ENCODE measurements around the gene LMO7.

LMO7 gene

GRCh38 chr13:75761369-75761768 lies 125.2 kb downstream of the LMO7 start:
- peaks cover 26% of the 10 kb centered on the region for H3K36me3 ChIP-seq (ENCODE audit: insufficient read depth, low read length)
- H3K9ac ChIP-seq (ENCODE audit: insufficient read length): no peak overlapping the region
- DNase-seq (ENCODE audit: low read depth, low spot score): no peak
- H3K27ac ChIP-seq: no peak overlapping the region
- H3K4me3 ChIP-seq: no peak overlapping the region
- no peak for TF ChIP-seq POLR2AphosphoS5 (IDR thresholded peaks at IDR 0.05; ENCODE audit: borderline replicate concordance, low read depth, low read length)
- no peak for TF ChIP-seq FOXP2 (optimal IDR thresholded peaks at IDR 0.05; ENCODE audit: control extremely low read depth, extremely low read length, insufficient read depth)
- TF ChIP-seq EZH2 (IDR thresholded peaks at IDR 0.05): no peak
- H3K9me3 ChIP-seq (ENCODE audit: low read depth, low read length): no peaks in the 10 kb centered on the region

GRCh38 chr13:75762076-75762937 lies 126.2 kb downstream of the LMO7 start:
- H3K9ac ChIP-seq (ENCODE audit: insufficient read length): no peak overlapping the region
- H3K9me3 ChIP-seq (ENCODE audit: low read depth, low read length): no peaks in the 10 kb centered on the region
- no peak overlapping the region for H3K4me3 ChIP-seq
- H3K27ac ChIP-seq: no peak overlapping the region
- DNase-seq (ENCODE audit: low read depth, low spot score): no peak
- TF ChIP-seq POLR2AphosphoS5 (IDR thresholded peaks at IDR 0.05; ENCODE audit: borderline replicate concordance, low read depth, low read length) (no peak), FOXP2 (optimal IDR thresholded peaks at IDR 0.05; ENCODE audit: control extremely low read depth, extremely low read length, insufficient read depth) (no peak), EZH2 (IDR thresholded peaks at IDR 0.05) (no peak)
- H3K36me3 ChIP-seq (ENCODE audit: insufficient read depth, low read length): peaks cover 26% of the 10 kb centered on the region

- peaks cover 26% of the 10 kb centered on the region for H3K36me3 ChIP-seq (ENCODE audit: insufficient read depth, low read length)
- no peak for DNase-seq (ENCODE audit: low read depth, low spot score)
- no peak for TF ChIP-seq EZH2 (IDR thresholded peaks at IDR 0.05)
- TF ChIP-seq FOXP2 (optimal IDR thresholded peaks at IDR 0.05; ENCODE audit: control extremely low read depth, extremely low read length, insufficient read depth): no peak
- no peak overlapping the region for H3K27ac ChIP-seq
- H3K9ac ChIP-seq (ENCODE audit: insufficient read length): no peak overlapping the region
- H3K9me3 ChIP-seq (ENCODE audit: low read depth, low read length): no peaks in the 10 kb centered on the region
- H3K4me3 ChIP-seq: no peak overlapping the region
These were observed 126.8 kb downstream of the LMO7 start for GRCh38 chr13:75762955-75763354.

- H3K27ac ChIP-seq: no peak overlapping the region
These were observed 127.4 kb downstream of the LMO7 start for GRCh38 chr13:75763512-75763911.

GRCh38 chr13:75764251-75764925 lies 128.3 kb downstream of the LMO7 start:
- Histone ChIP-seq H3K9ac (ENCODE audit: insufficient read length) (no peak overlapping the region), H3K9me3 (ENCODE audit: low read depth, low read length) (no peaks in the 10 kb centered on the region), H3K36me3 (ENCODE audit: insufficient read depth, low read length) (peaks cover 26% of the 10 kb centered on the region), H3K4me3 (no peak overlapping the region), H3K27ac (no peak overlapping the region)
- no peak for DNase-seq (ENCODE audit: low read depth, low spot score)
- TF ChIP-seq EZH2 (IDR thresholded peaks at IDR 0.05) (no peak), POLR2AphosphoS5 (IDR thresholded peaks at IDR 0.05; ENCODE audit: borderline replicate concordance, low read depth, low read length) (no peak), FOXP2 (optimal IDR thresholded peaks at IDR 0.05; ENCODE audit: control extremely low read depth, extremely low read length, insufficient read depth) (no peak)

More at GRCh38 chr13:75763512-75763911, 127.4 kb downstream of the LMO7 start:
- no peak for DNase-seq (ENCODE audit: low read depth, low spot score)
- Histone ChIP-seq H3K4me3 (no peak overlapping the region), H3K9ac (ENCODE audit: insufficient read length) (no peak overlapping the region), H3K36me3 (ENCODE audit: insufficient read depth, low read length) (peaks cover 26% of the 10 kb centered on the region), H3K9me3 (ENCODE audit: low read depth, low read length) (no peaks in the 10 kb centered on the region)
- TF ChIP-seq POLR2AphosphoS5 (IDR thresholded peaks at IDR 0.05; ENCODE audit: borderline replicate concordance, low read depth, low read length) (no peak), EZH2 (IDR thresholded peaks at IDR 0.05) (no peak), FOXP2 (optimal IDR thresholded peaks at IDR 0.05; ENCODE audit: control extremely low read depth, extremely low read length, insufficient read depth) (no peak)

GRCh38 chr13:75764926-75765310 lies 128.8 kb downstream of the LMO7 start:
- H3K4me3 ChIP-seq: no peak overlapping the region

GRCh38 chr13:75766636-75767035 lies 130.5 kb downstream of the LMO7 start:
- TF ChIP-seq POLR2AphosphoS5 (IDR thresholded peaks at IDR 0.05; ENCODE audit: borderline replicate concordance, low read depth, low read length) (peak; percentile 60; the same call in 1 of the 2 replicates), FOXP2 (optimal IDR thresholded peaks at IDR 0.05; ENCODE audit: control extremely low read depth, extremely low read length, insufficient read depth) (no peak)
- Histone ChIP-seq H3K27ac (peak overlapping the region; percentile 76; the same call in 1 of the 2 replicates), H3K36me3 (ENCODE audit: insufficient read depth, low read length) (peaks cover 26% of the 10 kb centered on the region), H3K9me3 (ENCODE audit: low read depth, low read length) (no peaks in the 10 kb centered on the region), H3K9ac (ENCODE audit: insufficient read length) (no peak overlapping the region), H3K4me3 (peak overlapping the region; percentile 16; the same call in 1 of the 2 replicates)
- peak; percentile 72 for DNase-seq (ENCODE audit: low read depth, low spot score)

More at GRCh38 chr13:75764926-75765310, 128.8 kb downstream of the LMO7 start:
- H3K9me3 ChIP-seq (ENCODE audit: low read depth, low read length): no peaks in the 10 kb centered on the region
- peaks cover 26% of the 10 kb centered on the region for H3K36me3 ChIP-seq (ENCODE audit: insufficient read depth, low read length)
- TF ChIP-seq FOXP2 (optimal IDR thresholded peaks at IDR 0.05; ENCODE audit: control extremely low read depth, extremely low read length, insufficient read depth) (no peak), POLR2AphosphoS5 (IDR thresholded peaks at IDR 0.05; ENCODE audit: borderline replicate concordance, low read depth, low read length) (no peak), EZH2 (IDR thresholded peaks at IDR 0.05) (no peak)
- no peak overlapping the region for H3K27ac ChIP-seq
- no peak for DNase-seq (ENCODE audit: low read depth, low spot score)
- H3K9ac ChIP-seq (ENCODE audit: insufficient read length): no peak overlapping the region

GRCh38 chr13:75769141-75769905 lies 133.2 kb downstream of the LMO7 start:
- TF ChIP-seq POLR2AphosphoS5 (IDR thresholded peaks at IDR 0.05; ENCODE audit: borderline replicate concordance, low read depth, low read length): peak; percentile 43; the same call in 1 of the 2 replicates
- no peak for TF ChIP-seq EZH2 (IDR thresholded peaks at IDR 0.05)
- peak; percentile 77 for DNase-seq (ENCODE audit: low read depth, low spot score)
- H3K9ac ChIP-seq (ENCODE audit: insufficient read length): no peak overlapping the region
- H3K4me3 ChIP-seq: peak overlapping the region; percentile 56; the same call in 1 of the 2 replicates
- H3K27ac ChIP-seq: peak overlapping the region; percentile 69; the same call in 1 of the 2 replicates
- H3K36me3 ChIP-seq (ENCODE audit: insufficient read depth, low read length): peaks cover 13% of the 10 kb centered on the region
- no peaks in the 10 kb centered on the region for H3K9me3 ChIP-seq (ENCODE audit: low read depth, low read length)

Data from SK-N-MC (cell line).